Cerebellar cortex (tissue), 1 donor: ENCODE measurements around the gene SLC26A11.
A peak's percentile ranks its signal among the peaks of the same experiment; 100 is the strongest.
"Not testable (repeated sequence)": the region's sequence is repeated elsewhere in the genome, so short reads cannot be mapped to it uniquely, and the experiment has no call there.

ENCODE experiments used
- DNase-seq: peaks from one replicate; pipeline ENCODE4 v3.0.0-alpha.2; 2015; ENCODE audit warnings: low spot score

The SLC26A11 gene

GRCh38 chr17:80261159-80261894 is 41.1 kb downstream of the SLC26A11 start:
- peak; percentile 57 for DNase-seq

- DNase-seq: no peak
Measured at GRCh38 chr17:80261895-80262279, 41.7 kb downstream of the SLC26A11 start.

- no peak for DNase-seq
Measured at GRCh38 chr17:80262291-80262690, 42.1 kb downstream of the SLC26A11 start.

- no peak for DNase-seq
Measured at GRCh38 chr17:80262775-80263244, 42.6 kb downstream of the SLC26A11 start.

- no peak for DNase-seq
Measured at GRCh38 chr17:80263253-80264204, 43.3 kb downstream of the SLC26A11 start.

- no peak for DNase-seq
Measured at GRCh38 chr17:80264205-80265075, 44.2 kb downstream of the SLC26A11 start.

- no peak for DNase-seq
Measured at GRCh38 chr17:80265205-80266068, 45.2 kb downstream of the SLC26A11 start.

GRCh38 chr17:80267391-80267790 is 47.2 kb downstream of the SLC26A11 start:
- no peak for DNase-seq

GRCh38 chr17:80268427-80268826 is 48.2 kb downstream of the SLC26A11 start:
- DNase-seq: no peak

GRCh38 chr17:80269405-80269807 is 49.2 kb downstream of the SLC26A11 start:
- no peak for DNase-seq

- no peak for DNase-seq
Measured at GRCh38 chr17:80270104-80270503, 49.9 kb downstream of the SLC26A11 start.

GRCh38 chr17:80270836-80271235 is 50.6 kb downstream of the SLC26A11 start:
- DNase-seq: peak; percentile 50

- no peak for DNase-seq
Measured at GRCh38 chr17:80272366-80272765, 52.1 kb downstream of the SLC26A11 start.

- DNase-seq: no peak
Measured at GRCh38 chr17:80274331-80274730, 54.1 kb downstream of the SLC26A11 start.

GRCh38 chr17:80274871-80275449 is 54.7 kb downstream of the SLC26A11 start:
- no peak for DNase-seq

- DNase-seq: not testable (repeated sequence)
Measured at GRCh38 chr17:80275857-80276256, 55.6 kb downstream of the SLC26A11 start.

- DNase-seq: no peak
Measured at GRCh38 chr17:80277751-80278671, 57.8 kb downstream of the SLC26A11 start.

- no peak for DNase-seq
Measured at GRCh38 chr17:80279895-80280294, 59.7 kb downstream of the SLC26A11 start.

GRCh38 chr17:80281516-80281915 is 61.3 kb downstream of the SLC26A11 start:
- no peak for DNase-seq
